Spinal cord (tissue), 10 donors: ENCODE measurements around the gene RNF151. TPM values are rescaled to one million over a fixed set of nuclear protein-coding genes. Genes with fewer than 3 reads are reported as not detected.

ENCODE experiments used
- DNase-seq, 6 donors: peaks; one replicate each; pipeline versions ENCODE4 v3.0.0 to v3.0.0-alpha.2; 2013 to 2015; ENCODE audit warnings: low spot score in 6 of 6, low read depth in 4 of 6
- H3K27ac ChIP-seq: one replicate; pipeline ENCODE4 v1.5.1; 2013; ENCODE audit warnings: low read depth, low read length, control low read depth
- H3K27me3 ChIP-seq: one replicate; pipeline ENCODE4 v1.6.1; 2013; ENCODE audit warnings: low read length; ENCODE audit not compliant: control insufficient read depth, insufficient read depth
- H3K36me3 ChIP-seq: one replicate; pipeline ENCODE4 v1.6.1; 2013; ENCODE audit warnings: low read length; ENCODE audit not compliant: control insufficient read depth, insufficient read depth
- H3K4me1 ChIP-seq: one replicate; pipeline ENCODE4 v1.6.1; 2013; ENCODE audit warnings: low read length; ENCODE audit not compliant: control insufficient read depth, insufficient read depth
- H3K4me3 ChIP-seq: one replicate; pipeline ENCODE4 v1.5.1; 2013; ENCODE audit warnings: low read depth, low read length, control low read depth
- H3K9me3 ChIP-seq: one replicate; pipeline ENCODE4 v1.6.1; 2013; ENCODE audit warnings: low read length; ENCODE audit not compliant: control insufficient read depth, insufficient read depth
- WGBS: methylation state at CpG from one replicate; pipeline ENCODE4 v1.1.5; 2013; ENCODE audit warnings: missing lambda C conversion rate; ENCODE audit not compliant: insufficient coverage; 5-methylcytosine and 5-hydroxymethylcytosine counted together
- polyA plus RNA-seq, 2 donors: library from polyadenylated mRNA; unstranded; fragments of 120-200 nt; gene quantifications; one replicate each; pipeline ENCODE4 v1.2.1, GENCODE V29; 2013; ENCODE audit not compliant: insufficient read length in 2 of 2
- total RNA-seq, 2 donors: library from RNA; depleted of rRNA in 1 of 2; stranded (reverse); fragments of 120-200 nt in 1 of 2; fragments of >200 nt in 1 of 2; gene quantifications; one replicate each; pipeline versions ENCODE4 v1.2.3 to v1.2.4, GENCODE V29; 2013 to 2014
- donor health status: healthy.

Gene RNF151
- total and polyA plus RNA-seq, 4 donors = not detected

DNA sequence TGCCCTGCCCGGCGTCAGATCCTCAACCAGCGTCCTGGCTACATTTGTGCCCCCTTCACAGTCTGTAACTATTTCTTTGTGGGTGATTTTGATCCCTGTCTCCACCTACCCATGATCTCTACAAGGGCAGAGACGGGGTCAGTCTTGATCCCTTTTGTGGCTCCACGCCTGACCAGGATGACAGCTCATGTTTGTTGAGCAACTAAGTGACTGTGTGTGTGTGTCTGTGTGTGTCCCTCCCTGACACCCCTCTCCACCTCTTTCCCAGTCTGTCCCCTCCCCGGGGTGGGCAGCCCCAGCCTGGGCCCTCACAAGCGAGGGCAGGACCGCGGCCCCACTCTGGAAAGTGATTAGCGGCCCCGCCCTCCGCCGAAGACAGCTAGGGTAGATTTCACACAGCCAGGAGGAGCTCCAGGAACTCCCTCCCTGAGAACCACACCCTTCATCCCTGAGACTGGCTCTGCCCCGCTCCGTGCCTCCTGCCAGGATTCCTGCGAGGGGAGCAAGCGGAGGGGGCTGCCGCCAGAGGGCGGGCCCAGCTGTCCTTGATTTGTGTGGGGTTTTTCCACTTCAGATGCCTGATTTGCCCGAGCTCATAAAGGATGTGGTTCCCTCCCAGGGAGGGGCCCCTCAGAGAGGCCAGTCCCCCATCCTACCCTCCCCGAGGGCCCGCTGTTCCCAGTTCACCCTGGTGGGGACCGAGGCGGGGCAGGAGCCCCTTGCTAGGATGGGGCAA, 43.2 kb upstream of the RNF151 start:
- peaks cover 16% of the 10 kb centered on the region for H3K4me1 ChIP-seq
- H3K9me3 ChIP-seq = no peaks in the 10 kb centered on the region
- WGBS = 9% methylated on average over 15 of the region's 24 CpGs
- H3K36me3 ChIP-seq = no peaks in the 10 kb centered on the region
- DNase-seq = no peak
- H3K4me3 ChIP-seq = no peak overlapping the region
- no peak overlapping the region for H3K27ac ChIP-seq
- peaks cover 62% of the 10 kb centered on the region for H3K27me3 ChIP-seq

DNA sequence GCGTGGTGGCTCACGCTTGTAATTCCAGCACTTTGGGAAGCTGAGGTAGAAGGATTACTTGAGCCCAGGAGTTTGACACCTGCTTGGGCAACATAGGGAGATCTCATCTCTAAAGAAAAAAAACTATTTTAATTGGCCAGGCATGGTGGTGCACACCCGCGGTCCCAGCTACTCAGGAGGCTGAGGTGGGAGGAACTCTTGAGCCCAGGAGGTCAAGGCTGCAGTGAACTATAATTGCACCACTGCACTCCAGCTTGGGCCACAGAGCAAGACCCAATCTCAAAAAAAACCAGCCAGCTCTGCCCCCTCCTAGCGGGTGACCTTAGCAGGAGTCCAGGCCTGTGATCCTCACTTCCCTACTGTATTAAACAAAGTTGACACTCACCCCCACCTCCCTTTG, 42.6 kb upstream of the RNF151 start:
- Histone ChIP-seq H3K27ac (no peak overlapping the region), H3K27me3 (peaks cover 56% of the 10 kb centered on the region), H3K36me3 (no peaks in the 10 kb centered on the region), H3K4me3 (no peak overlapping the region), H3K9me3 (no peaks in the 10 kb centered on the region), H3K4me1 (peaks cover 13% of the 10 kb centered on the region)
- no peak for DNase-seq
- 76% methylated on average over 5 of the region's 5 CpGs for WGBS

DNA sequence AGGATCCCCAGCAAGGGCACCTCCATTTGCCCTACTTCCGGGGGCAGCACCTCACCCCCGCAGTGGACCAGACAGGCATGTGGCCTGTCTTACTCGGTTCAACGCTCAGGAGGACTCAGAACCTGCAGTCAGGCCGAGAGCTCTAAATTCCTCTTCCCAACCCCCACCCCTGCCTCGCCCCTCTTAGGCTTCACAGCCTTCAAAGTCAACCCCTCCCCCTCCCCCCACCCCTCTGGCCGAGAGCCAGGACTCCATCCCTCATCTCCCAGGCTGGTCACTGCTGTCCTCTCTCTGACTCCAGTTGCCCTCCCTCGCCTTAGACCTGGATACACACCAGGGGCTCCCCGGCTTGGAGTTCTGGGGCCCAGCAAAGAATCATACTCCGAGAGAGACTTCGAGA, 40.4 kb upstream of the RNF151 start:
- Histone ChIP-seq H3K4me1 (peaks cover 18% of the 10 kb centered on the region), H3K27me3 (peaks cover 34% of the 10 kb centered on the region), H3K9me3 (no peaks in the 10 kb centered on the region), H3K27ac (no peak overlapping the region), H3K36me3 (no peaks in the 10 kb centered on the region), H3K4me3 (no peak overlapping the region)
- no peak for DNase-seq
- WGBS = 50% methylated on average over 6 of the region's 11 CpGs

DNA sequence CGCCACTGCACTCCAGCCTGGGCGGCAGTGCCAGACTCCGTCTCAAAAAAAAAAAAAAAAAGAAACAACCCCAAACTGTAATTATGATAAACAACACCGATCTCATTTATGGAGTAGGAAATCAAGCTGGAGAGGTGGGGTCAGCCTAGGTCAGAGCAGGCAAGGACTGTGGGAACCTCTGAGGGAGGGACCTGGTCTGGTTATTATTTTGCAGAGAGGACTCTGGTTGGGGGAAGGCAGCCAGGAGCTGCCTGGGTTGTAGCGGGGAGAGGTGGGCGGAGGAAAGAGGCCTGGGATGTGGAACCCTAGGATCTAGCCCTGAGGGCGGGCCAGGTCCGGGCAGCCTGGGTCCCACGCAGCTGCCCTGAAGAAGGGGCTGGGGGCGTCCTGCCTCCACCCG, 37.6 kb upstream of the RNF151 start:
- Histone ChIP-seq H3K36me3 (no peaks in the 10 kb centered on the region), H3K4me3 (peak overlapping the region; percentile 33), H3K4me1 (peaks cover 12% of the 10 kb centered on the region), H3K27me3 (peaks cover 6% of the 10 kb centered on the region), H3K9me3 (no peaks in the 10 kb centered on the region), H3K27ac (no peak overlapping the region)
- 13% methylated on average over 6 of the region's 11 CpGs for whole genome bisulfite sequencing
- peak in 2 of 6 donors; percentile 32 to 50 for DNase-seq

DNA sequence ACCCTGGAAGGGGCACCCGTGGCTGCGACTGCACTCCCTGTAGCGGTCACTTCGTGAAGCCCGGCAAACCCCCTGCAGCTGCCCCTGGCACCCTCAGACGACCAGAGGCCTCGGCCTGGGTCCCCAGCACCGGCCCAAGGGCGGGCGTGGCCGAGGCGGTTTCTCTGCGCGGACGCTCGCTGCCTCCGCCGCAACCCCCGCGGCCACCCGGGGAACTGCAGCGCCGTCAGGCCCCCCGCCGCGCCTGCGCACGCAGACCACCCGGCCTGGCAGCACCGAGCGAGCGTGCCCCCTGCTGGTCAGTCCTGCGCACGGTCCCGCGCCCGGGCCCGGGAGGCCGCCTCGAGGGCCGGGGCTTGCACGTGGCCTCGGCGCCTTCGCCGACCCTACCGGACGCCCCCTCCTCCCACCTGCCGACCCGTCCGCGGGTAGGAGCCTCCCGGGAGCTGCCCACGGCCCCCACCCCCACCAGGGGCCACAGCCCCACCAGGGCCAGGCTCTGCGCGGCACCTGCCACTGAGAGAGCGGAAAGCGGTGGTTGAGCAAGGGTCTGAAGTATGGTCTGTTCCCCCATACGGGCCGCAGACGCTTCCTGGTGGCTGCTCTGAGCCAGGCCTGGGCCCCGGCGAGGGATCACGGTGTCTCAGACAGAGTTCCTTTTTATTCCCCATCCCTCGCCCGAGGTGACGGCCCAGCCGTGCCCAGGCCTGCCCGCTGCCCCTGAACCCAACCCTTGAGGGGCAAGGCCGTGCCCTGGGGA, 36.9 kb upstream of the RNF151 start:
- 14% methylated on average over 56 of the region's 70 CpGs for WGBS
- no peak overlapping the region for H3K27ac ChIP-seq

DNA sequence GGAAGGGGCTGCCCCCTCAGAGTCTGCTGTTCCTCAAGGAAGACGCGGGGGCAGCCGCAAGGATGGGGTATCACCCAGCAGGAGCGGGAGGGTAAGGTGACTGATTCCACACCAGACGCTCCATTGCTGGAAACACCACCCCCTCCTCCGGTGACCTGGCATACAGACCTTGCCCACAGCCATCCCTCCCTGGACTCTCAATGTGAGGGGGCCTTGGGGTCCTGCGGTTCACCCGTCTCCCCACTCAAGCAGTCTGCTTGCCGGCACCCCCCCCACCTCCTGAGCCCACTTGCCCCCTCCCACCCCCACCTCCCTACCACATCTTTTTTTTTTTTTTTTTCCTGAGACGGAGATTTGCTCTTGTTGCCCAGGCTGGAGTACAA, 36.3 kb upstream of the RNF151 start:
- Histone ChIP-seq H3K4me1 (peaks cover 12% of the 10 kb centered on the region), H3K36me3 (no peaks in the 10 kb centered on the region), H3K4me3 (no peak overlapping the region), H3K27ac (no peak overlapping the region), H3K9me3 (no peaks in the 10 kb centered on the region), H3K27me3 (no peaks in the 10 kb centered on the region)
- DNase-seq = no peak
- WGBS = 80% methylated on average over 5 of the region's 10 CpGs

More for the DNA sequence above, 36.9 kb upstream of the RNF151 start:
- H3K4me3 ChIP-seq = peak overlapping the region; percentile 33
- peak; percentile 29 to 94 (median 74) for DNase-seq
- H3K4me1 ChIP-seq = peaks cover 12% of the 10 kb centered on the region
- H3K36me3 ChIP-seq = no peaks in the 10 kb centered on the region
- no peaks in the 10 kb centered on the region for H3K9me3 ChIP-seq
- no peaks in the 10 kb centered on the region for H3K27me3 ChIP-seq

DNA sequence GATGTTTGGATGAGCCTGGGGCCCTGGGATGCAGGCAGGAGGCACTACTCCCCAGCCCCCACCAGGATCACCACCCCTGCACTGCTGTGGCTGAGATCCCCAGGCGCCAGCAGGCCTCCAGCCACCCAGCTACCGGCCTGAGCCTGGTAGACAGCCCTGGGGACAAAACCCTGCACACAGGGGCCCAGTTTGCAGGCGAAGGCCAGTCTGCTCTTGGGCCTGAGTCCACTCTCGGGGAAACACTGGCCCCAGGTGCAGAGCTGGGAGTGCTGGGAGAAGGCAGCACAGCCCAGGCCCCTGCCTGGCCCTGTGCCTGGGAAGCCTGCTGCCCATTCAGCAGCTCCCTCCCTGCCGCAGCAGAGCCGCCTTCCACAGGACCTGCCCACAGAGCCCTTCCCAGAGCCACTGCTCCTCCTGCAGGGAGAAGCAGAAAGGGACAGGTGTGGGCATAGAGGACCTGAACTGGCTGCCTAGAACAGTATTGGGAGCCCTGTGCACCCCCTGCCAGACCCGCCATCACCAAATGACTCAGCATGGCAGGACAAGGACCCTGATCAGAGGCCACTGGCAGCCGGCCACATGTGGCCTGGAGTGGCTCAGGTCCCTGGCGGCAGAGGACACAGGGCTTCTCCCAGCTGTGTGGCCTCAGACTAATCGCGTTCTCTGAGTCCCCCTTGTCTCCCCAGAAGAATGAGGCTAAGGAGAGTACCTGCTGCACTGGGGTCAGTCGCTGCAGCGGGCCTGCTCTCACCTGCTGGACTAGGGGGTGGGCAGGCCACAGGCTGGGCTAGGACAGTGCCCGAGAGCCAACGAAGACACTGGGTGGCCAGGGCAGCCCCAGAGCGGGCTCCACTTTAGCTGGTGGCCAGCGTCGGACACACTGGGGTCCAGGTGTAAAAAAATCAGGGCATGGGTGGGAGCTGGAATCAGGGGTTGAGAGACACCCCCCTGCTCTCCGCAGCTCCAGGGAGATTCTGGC, 34.3 kb upstream of the RNF151 start:
- peak in 1 of 6 donors; percentile 1 for DNase-seq
- no peaks in the 10 kb centered on the region for H3K9me3 ChIP-seq
- no peak overlapping the region for H3K4me3 ChIP-seq

DNA sequence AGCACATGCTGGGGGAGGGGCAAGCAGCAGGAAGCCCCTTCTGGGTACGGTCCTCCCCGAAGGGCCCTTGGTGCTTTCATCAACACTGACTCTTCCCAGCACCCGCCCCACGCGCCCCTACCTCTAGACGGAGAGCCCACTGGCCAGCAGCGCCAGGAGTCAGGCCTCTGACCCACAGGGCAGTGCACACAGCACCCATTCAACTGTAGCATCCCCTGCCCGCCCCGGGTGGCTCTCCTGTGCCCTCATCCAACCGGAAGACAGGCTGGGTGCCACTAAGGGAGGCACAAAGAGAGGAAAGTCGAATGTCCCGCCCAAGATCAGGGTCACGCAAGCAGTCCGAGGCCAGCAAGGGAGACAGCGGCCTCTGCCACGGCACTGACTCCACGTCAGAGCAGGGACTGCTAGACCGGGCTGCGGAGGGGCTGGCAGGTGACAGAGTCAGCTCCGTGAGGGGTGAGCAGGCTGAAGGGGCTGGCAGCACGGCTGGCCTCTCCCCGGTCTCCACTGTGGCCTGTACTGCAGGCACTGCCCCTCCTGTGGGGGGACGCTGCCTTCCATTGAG, 33.5 kb upstream of the RNF151 start:
- 65% methylated on average over 23 of the region's 23 CpGs for WGBS
- H3K4me1 ChIP-seq = peaks cover 12% of the 10 kb centered on the region
- no peaks in the 10 kb centered on the region for H3K27me3 ChIP-seq
- H3K9me3 ChIP-seq = no peaks in the 10 kb centered on the region
- peaks cover 12% of the 10 kb centered on the region for H3K36me3 ChIP-seq
- DNase-seq = no peak
- no peak overlapping the region for H3K4me3 ChIP-seq
- H3K27ac ChIP-seq = no peak overlapping the region

More for the DNA sequence above, 34.3 kb upstream of the RNF151 start:
- Histone ChIP-seq H3K36me3 (peaks cover 7% of the 10 kb centered on the region), H3K27ac (no peak overlapping the region), H3K4me1 (peaks cover 12% of the 10 kb centered on the region), H3K27me3 (no peaks in the 10 kb centered on the region)
- 72% methylated on average over 19 of the region's 19 CpGs for WGBS

DNA sequence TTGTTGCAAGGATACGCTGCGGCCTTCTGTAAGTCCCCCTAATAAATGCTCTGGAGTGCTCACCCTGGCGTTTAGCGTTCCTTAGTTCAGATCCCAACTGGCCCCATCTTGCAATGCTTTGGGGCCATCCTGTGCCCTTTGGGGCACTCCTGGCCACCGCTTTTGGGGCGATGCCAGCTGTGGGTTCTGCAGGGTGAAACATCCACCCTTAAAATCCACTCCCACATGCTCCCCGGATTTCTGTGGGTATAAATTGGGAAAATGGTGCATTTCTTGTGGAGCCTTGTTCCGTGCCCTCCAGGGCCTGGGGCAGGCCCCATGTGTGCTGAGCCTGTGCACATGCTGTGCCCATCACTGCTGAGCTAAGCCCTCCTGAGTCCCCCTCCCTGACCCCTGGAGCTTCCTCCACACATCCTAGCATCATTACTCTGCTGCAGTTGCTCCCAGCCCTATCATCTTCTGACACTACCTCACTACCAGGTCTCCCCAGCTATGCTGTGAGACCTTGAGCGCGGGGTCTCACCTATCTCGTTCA, 29.6 kb upstream of the RNF151 start:
- H3K9me3 ChIP-seq = no peaks in the 10 kb centered on the region
- DNase-seq = no peak
- peaks cover 41% of the 10 kb centered on the region for H3K36me3 ChIP-seq
- no peaks in the 10 kb centered on the region for H3K27me3 ChIP-seq
- no peak overlapping the region for H3K4me3 ChIP-seq
- H3K27ac ChIP-seq = no peak overlapping the region
- H3K4me1 ChIP-seq = peaks cover 8% of the 10 kb centered on the region
- 93% methylated on average over 5 of the region's 11 CpGs for WGBS
